ENCODE measurements around the gene FAM162A. TPM values are rescaled to one million over a fixed set of nuclear protein-coding genes. Genes with fewer than 3 reads are reported as not detected.
"Not testable (repeated sequence)": the region's sequence is repeated elsewhere in the genome, so short reads cannot be mapped to it uniquely, and the experiment has no call there.

The FAM162A gene
- total and polyA plus RNA-seq, 2 donors (not counting 3 experiments of a cell fraction or from before 2014, with no cell fraction given): 12.6 to 23.4 TPM

GRCh38 chr3:122444491-122444887 lies 60.5 kb downstream of the FAM162A start:
- H3K79me2 ChIP-seq (ENCODE audit: control insufficient read depth, insufficient read depth, low read length); DNase-seq (ENCODE audit: low read depth, low spot score); H3K4me2 ChIP-seq (ENCODE audit: insufficient read depth, low read length); H4K20me1 ChIP-seq (replicated peaks; ENCODE audit: control insufficient read depth, extremely low read depth, insufficient read depth, low read length); H2AFZ ChIP-seq (ENCODE audit: low read depth, low read length); H3K9me1 ChIP-seq (replicated peaks; ENCODE audit: control insufficient read depth, extremely low read depth, insufficient read depth, low read length); dilution Hi-C loops (cut with MboI; ENCODE audit: extremely low pct_ligation_motif_present, low sequenced_read_pairs); FAIRE-seq; H3K4me1 ChIP-seq (ENCODE audit: control insufficient read depth, extremely low read depth, insufficient read depth, low read length); H3K9ac ChIP-seq (replicated peaks; ENCODE audit: extremely low read depth, insufficient read depth, low read length); H3K27ac ChIP-seq (ENCODE audit: insufficient read depth, low read depth, low read length); BruUV-seq (replicated peaks); H3K4me3 ChIP-seq (replicated peaks in 1 of 3; ENCODE audit: insufficient read depth in 1 of 3, low read depth in 1 of 3, low read length in 3 of 3); intact Hi-C loops (cut with micrococcal nuclease); H3K9me3 ChIP-seq (replicated peaks; ENCODE audit: control insufficient read depth, insufficient read depth, low read length); H3K27me3 ChIP-seq (ENCODE audit: control insufficient read depth in 2 of 2, insufficient read depth in 2 of 2, low read length in 2 of 2): not testable (repeated sequence)
- H3K36me3 ChIP-seq (ENCODE audit: control insufficient read depth in 2 of 2, extremely low read depth in 1 of 2, insufficient read depth in 2 of 2, low read length in 2 of 2): peaks cover 3 to 13% of the 10 kb centered on the region in 2 experiments
- ChIA-PET CTCF (interaction anchor here (1.4 kb wide), 1 partner anchor 52 kb away, joined by 3 read pairs; no protein-coding TSS in a partner anchor), POLR2A (interaction anchor here (1.2 kb wide), 1 partner anchor 15 kb away, joined by 3 read pairs; no protein-coding TSS in a partner anchor)

GRCh38 chr3:122448218-122448617 lies 64.2 kb downstream of the FAM162A start:
- intact Hi-C loops (cut with micrococcal nuclease); H3K36me3 ChIP-seq (ENCODE audit: control insufficient read depth in 2 of 2, extremely low read depth in 1 of 2, insufficient read depth in 2 of 2, low read length in 2 of 2); H3K79me2 ChIP-seq (ENCODE audit: control insufficient read depth, insufficient read depth, low read length); H3K9me1 ChIP-seq (replicated peaks; ENCODE audit: control insufficient read depth, extremely low read depth, insufficient read depth, low read length); BruUV-seq (replicated peaks); H3K9ac ChIP-seq (replicated peaks; ENCODE audit: extremely low read depth, insufficient read depth, low read length); POLR2A ChIA-PET; H2AFZ ChIP-seq (ENCODE audit: low read depth, low read length); dilution Hi-C loops (cut with MboI; ENCODE audit: extremely low pct_ligation_motif_present, low sequenced_read_pairs); H3K9me3 ChIP-seq (replicated peaks; ENCODE audit: control insufficient read depth, insufficient read depth, low read length); H4K20me1 ChIP-seq (replicated peaks; ENCODE audit: control insufficient read depth, extremely low read depth, insufficient read depth, low read length); H3K4me1 ChIP-seq (ENCODE audit: control insufficient read depth, extremely low read depth, insufficient read depth, low read length); H3K27me3 ChIP-seq (ENCODE audit: control insufficient read depth in 2 of 2, insufficient read depth in 2 of 2, low read length in 2 of 2); DNase-seq (ENCODE audit: low read depth, low spot score); H3K4me2 ChIP-seq (ENCODE audit: insufficient read depth, low read length); H3K4me3 ChIP-seq (replicated peaks in 1 of 3; ENCODE audit: insufficient read depth in 1 of 3, low read depth in 1 of 3, low read length in 3 of 3); H3K27ac ChIP-seq (ENCODE audit: insufficient read depth, low read depth, low read length); FAIRE-seq: not testable (repeated sequence)
- CTCF ChIA-PET: interaction anchor here (0.9 kb wide), 1 partner anchor 9 kb away, joined by 3 read pairs; no protein-coding TSS in a partner anchor

All from endothelial cell of umbilical vein (primary cell).